BLaER1 treated with 17β-estradiol and CSF1 and Interleukin-3, amounts not matched to agents 10 nM and 100 nM (cell line): ENCODE data around the gene NCOA1.
"Not testable (repeated sequence)": the region's sequence is repeated elsewhere in the genome, so short reads cannot be mapped to it uniquely, and the experiment has no call there.

Source experiments
- H3K27ac ChIP-seq, 11 experiments: shearing (Covaris generic); formaldehyde crosslinking; 2 replicates each; pipeline ENCODE4 v1.8.1; 2022
- H3K27me3 ChIP-seq, 11 experiments: shearing (Covaris generic); formaldehyde crosslinking; 2 replicates each; pipeline ENCODE4 v1.8.1; 2022
- H3K36me3 ChIP-seq, 11 experiments: shearing (Covaris generic); formaldehyde crosslinking; 2 replicates each; pipeline ENCODE4 v1.8.1; 2022
- H3K4me1 ChIP-seq, 10 experiments: shearing (Covaris generic); formaldehyde crosslinking; 2 replicates each; pipeline ENCODE4 v1.8.1; 2022
- H3K4me2 ChIP-seq, 11 experiments: shearing (Covaris generic); formaldehyde crosslinking; 2 replicates each; pipeline ENCODE4 v1.8.1; 2022
- H3K4me3 ChIP-seq, 10 experiments: shearing (Covaris generic); formaldehyde crosslinking; 2 replicates each; pipeline ENCODE4 v1.8.1; 2022
- H3K9ac ChIP-seq, 11 experiments: shearing (Covaris generic); formaldehyde crosslinking; 2 replicates each; pipeline ENCODE4 v1.8.1; 2022
- H3K9me3 ChIP-seq, 11 experiments: shearing (Covaris generic); formaldehyde crosslinking; replicated peaks in 1 of 11; 2 replicates each; pipeline ENCODE4 v1.8.1; 2022
- H4K20me1 ChIP-seq, 11 experiments: shearing (Covaris generic); formaldehyde crosslinking; 2 replicates each; pipeline ENCODE4 v1.8.1; 2022
- Cebpa-rat ChIP-seq, 11 experiments: shearing (Covaris generic); IDR thresholded peaks; 2 replicates each; pipeline ENCODE4 v1.8.1; 2022

Gene NCOA1

GRCh38 chr2:24456599-24457556 lies 34.2 kb upstream of the NCOA1 start:
- no peaks in the 10 kb centered on the region for H3K9me3 ChIP-seq
- no peaks in the 10 kb centered on the region for H3K27me3 ChIP-seq
- H3K4me1 ChIP-seq: peaks cover 11 to 88% (median 45%) of the 10 kb centered on the region in 10 experiments
- peak overlapping the region in 5 of 11 experiments; percentile 58 to 82 (median 70); a peak in 10 of 22 replicates for H3K4me2 ChIP-seq
- no peak overlapping the region for H3K4me3 ChIP-seq
- no peaks in the 10 kb centered on the region for H3K36me3 ChIP-seq
- no peak for TF ChIP-seq Cebpa-rat (IDR thresholded peaks at IDR 0.05)
- H3K27ac ChIP-seq: peak overlapping the region in 3 of 11 experiments; percentile 33 to 39 (median 35); a peak in 3 of 22 replicates
- H3K9ac ChIP-seq: no peak overlapping the region
- H4K20me1 ChIP-seq: no peaks in the 10 kb centered on the region

DNA sequence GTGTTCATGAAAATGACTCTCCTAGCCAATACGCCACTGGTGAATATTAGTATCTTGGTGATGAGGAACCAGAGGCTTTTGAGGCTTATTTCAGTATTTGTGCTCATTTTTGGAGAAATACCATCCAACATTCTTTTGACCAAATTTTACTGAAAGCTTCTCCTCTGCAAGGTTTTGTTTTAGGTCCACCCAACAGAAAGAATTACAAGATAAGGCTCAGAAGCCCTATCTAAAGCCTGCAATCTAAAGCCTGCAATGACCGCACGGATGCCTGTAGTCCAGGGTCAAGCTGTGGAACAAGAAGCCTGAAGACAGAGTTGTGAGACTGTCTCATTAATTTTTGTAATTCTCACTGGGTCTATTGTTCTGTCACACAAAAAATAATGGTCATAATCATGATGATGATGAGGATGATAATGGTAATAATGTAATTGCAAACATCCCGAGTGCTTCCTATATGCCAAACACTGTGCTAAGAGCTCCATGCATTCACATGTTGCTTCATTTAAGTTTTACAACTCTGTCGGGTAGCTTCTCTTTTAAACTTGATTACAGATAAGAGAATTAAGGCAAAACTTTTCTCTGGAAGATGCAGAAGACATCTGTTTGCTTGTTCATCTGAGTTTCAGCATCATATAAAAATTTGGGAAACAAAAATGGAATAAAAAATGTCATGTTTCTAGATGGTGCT lies 33.2 kb upstream of the NCOA1 start:
- no peak overlapping the region for H3K9ac ChIP-seq
- H3K9me3 ChIP-seq: no peaks in the 10 kb centered on the region
- H3K4me3 ChIP-seq: no peak overlapping the region
- peaks cover 21 to 88% (median 50%) of the 10 kb centered on the region in 10 experiments for H3K4me1 ChIP-seq
- no peaks in the 10 kb centered on the region for H3K36me3 ChIP-seq
- no peaks in the 10 kb centered on the region for H4K20me1 ChIP-seq
- no peak for TF ChIP-seq Cebpa-rat (IDR thresholded peaks at IDR 0.05)
- no peaks in the 10 kb centered on the region for H3K27me3 ChIP-seq
- peak overlapping the region in 3 of 11 experiments; percentile 68 to 82 (median 79); a peak in 5 of 22 replicates for H3K4me2 ChIP-seq
- H3K27ac ChIP-seq: no peak overlapping the region

DNA sequence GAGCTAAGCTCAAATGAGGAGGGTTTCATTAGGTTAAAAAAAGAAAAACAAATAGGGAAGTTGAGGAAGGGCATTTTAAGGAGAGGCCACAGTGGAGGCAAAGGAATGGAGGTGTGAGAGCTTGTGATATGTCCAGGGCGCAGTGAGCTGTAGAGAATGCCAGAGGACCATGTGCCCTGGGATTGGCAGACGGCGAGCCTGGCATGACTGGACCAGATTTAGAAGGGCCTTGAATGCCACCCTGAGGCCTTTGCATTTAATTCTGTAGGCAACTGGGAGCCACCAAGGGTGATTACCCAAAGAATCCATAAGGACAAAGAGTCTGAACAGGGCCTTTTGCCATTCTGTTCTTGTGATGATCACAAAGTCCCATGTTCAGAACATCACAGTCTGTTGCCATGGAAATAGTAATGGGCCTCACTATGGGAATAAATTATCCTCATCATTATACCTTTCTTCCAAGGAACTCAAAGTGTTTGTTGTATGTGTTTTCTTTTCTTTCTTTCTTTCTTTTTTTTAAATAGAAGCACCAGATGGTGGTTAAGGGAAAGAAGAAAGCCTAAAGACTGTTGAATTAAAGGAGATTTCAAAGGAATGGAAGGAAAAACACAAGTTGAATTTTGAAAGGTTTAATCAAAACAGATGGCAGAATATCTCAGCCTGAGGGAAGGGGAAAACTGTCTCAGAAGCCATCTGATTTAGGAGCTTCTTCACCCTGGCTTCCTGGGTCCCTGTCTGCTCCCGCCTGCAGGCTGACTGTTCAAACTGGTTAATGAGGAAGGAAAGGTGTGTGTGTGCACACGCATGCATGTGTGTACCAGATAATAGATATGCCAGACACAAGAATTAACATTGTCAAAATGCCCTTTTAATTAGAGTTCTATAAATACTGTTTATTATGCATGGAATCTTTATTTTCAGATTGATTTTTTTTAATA lies 31.6 kb upstream of the NCOA1 start:
- H3K36me3 ChIP-seq: no peaks in the 10 kb centered on the region
- H3K27me3 ChIP-seq: no peaks in the 10 kb centered on the region
- no peak overlapping the region for H3K9ac ChIP-seq
- H3K4me3 ChIP-seq: no peak overlapping the region
- peaks cover 22 to 73% (median 44%) of the 10 kb centered on the region in 10 experiments for H3K4me1 ChIP-seq
- H4K20me1 ChIP-seq: no peaks in the 10 kb centered on the region
- peak overlapping the region in 5 of 11 experiments; percentile 19 to 64 (median 34); a peak in 6 of 22 replicates for H3K4me2 ChIP-seq
- H3K27ac ChIP-seq: no peak overlapping the region
- no peak for TF ChIP-seq Cebpa-rat (IDR thresholded peaks at IDR 0.05)
- no peaks in the 10 kb centered on the region for H3K9me3 ChIP-seq

- Histone ChIP-seq H3K27ac (peak overlapping the region in 9 of 11 experiments; percentile 1 to 68 (median 43); a peak in 14 of 22 replicates), H3K27me3 (no peaks in the 10 kb centered on the region), H3K9ac (peak overlapping the region in 10 of 11 experiments; percentile 1 to 63 (median 39); a peak in 14 of 22 replicates), H3K36me3 (no peaks in the 10 kb centered on the region), H3K9me3 (no peaks in the 10 kb centered on the region), H3K4me1 (peaks cover 21 to 51% (median 34%) of the 10 kb centered on the region in 10 experiments), H4K20me1 (no peaks in the 10 kb centered on the region), H3K4me2 (peak overlapping the region; percentile 70 to 91 (median 83)), H3K4me3 (peak overlapping the region in 9 of 10 experiments; percentile 10 to 62 (median 27); a peak in 12 of 20 replicates)
- no peak for TF ChIP-seq Cebpa-rat (IDR thresholded peaks at IDR 0.05)
Measured at GRCh38 chr2:24461685-24462084, 29.4 kb upstream of the NCOA1 start.

- TF ChIP-seq Cebpa-rat (IDR thresholded peaks at IDR 0.05): no peak
- Histone ChIP-seq H3K9ac (no peak overlapping the region), H3K4me2 (peak overlapping the region in 10 of 11 experiments; percentile 70 to 91 (median 84); a peak in 18 of 22 replicates), H3K4me1 (peaks cover 21 to 46% (median 30%) of the 10 kb centered on the region in 10 experiments), H3K9me3 (no peaks in the 10 kb centered on the region), H3K36me3 (no peaks in the 10 kb centered on the region), H3K27ac (no peak overlapping the region), H4K20me1 (no peaks in the 10 kb centered on the region), H3K4me3 (no peak overlapping the region), H3K27me3 (no peaks in the 10 kb centered on the region)
Measured at GRCh38 chr2:24463271-24463670, 27.8 kb upstream of the NCOA1 start.

DNA sequence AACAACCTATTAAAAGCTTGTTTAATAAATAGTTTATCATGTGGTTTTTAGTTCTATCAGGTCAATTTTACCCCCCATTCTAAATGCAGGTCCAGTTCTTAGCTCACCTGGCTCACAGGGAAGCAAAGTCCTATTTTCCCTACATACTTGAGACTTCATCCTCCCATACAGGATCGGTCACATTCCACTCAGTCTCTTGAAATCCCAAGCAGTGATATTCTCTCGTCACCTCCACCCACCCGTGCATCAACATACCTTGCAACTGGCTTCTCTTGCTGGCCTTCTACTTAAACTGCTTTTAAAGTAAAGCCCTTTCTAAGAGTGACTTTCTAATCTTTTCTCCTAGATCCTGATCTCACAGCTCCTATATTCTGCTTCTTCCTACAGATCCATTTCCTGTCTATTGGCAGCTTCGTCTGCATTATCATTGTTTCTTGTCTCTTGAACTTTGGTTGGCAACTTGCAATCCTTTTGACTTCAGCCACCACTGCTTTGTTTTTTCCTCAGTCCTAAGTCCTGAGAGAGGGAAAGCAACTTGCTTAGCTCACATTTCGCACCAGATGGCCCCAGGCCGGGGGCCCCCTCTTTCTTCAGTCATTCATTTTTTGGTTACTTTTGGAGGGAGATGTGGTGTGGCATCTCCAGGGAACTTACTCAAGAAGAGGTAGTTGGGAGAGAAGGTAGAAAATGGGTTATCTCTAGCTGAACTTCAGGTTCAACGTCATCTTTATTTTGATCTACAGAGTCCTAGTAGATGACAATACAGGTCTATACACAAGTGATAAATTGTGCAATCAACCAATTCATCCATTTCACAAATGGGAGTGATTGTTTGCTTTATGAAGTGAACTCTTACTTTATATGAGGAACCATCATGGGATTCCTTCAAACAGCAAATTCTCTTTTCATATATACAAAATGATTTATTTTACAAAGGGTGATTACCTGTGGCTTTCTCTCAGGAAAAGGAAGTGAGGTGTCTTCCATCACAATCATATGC lies 23.9 kb upstream of the NCOA1 start:
- Histone ChIP-seq H3K4me1 (peaks cover 8 to 36% (median 13%) of the 10 kb centered on the region in 10 experiments), H4K20me1 (no peaks in the 10 kb centered on the region), H3K27me3 (no peaks in the 10 kb centered on the region), H3K36me3 (no peaks in the 10 kb centered on the region), H3K27ac (no peak overlapping the region), H3K4me3 (no peak overlapping the region), H3K9ac (no peak overlapping the region), H3K9me3 (peaks cover 0 to 3% (median 0%) of the 10 kb centered on the region in 11 experiments; a peak in 2 of 22 replicates), H3K4me2 (no peak overlapping the region)
- no peak for TF ChIP-seq Cebpa-rat (IDR thresholded peaks at IDR 0.05)

DNA sequence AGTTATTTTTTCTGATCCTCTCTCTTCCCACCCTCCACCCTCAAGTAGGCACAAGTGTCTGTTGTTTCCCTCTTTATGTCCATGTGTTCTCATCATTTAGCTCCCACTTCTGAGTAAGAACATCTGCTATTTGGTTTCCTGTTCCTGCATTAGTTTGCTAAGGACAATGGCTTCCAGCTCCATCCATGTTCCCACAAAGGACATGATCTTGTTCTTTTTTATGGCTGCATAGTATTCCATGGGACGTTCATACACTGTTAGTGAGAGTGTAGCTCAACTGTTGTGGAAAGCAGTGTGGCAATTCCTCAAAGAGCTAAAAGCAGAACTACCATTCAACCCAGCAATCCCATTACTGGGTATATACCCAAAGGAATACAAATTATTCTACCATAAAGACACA lies 22.6 kb upstream of the NCOA1 start:
- H3K36me3 ChIP-seq, H3K27ac ChIP-seq, H4K20me1 ChIP-seq, H3K4me3 ChIP-seq, H3K9ac ChIP-seq, H3K9me3 ChIP-seq, H3K27me3 ChIP-seq: not testable (repeated sequence)
- Histone ChIP-seq H3K4me1 (peaks cover 0 to 27% (median under 1%) of the 10 kb centered on the region in 10 experiments; a peak in 8 of 20 replicates), H3K4me2 (peak overlapping the region in 2 of 11 experiments; percentile 41 to 55; a peak in 2 of 22 replicates)
